ENCODE data around the gene MIAT.

GRCh38 chr22:26612652-26613051 is 44.7 kb upstream of the MIAT start:
- TF ChIP-seq POLR2A (IDR thresholded peaks at IDR 0.05) (no peak), CTCF (IDR thresholded peaks at IDR 0.05) (no peak)
